ENCODE measurements around the gene SPARC.
A peak's percentile ranks its signal among the peaks of the same experiment; 100 is the strongest.

The SPARC gene

GRCh38 chr5:151617383-151617840 lies 69.3 kb downstream of the SPARC start:
- Mint-ChIP-seq H3K27ac (no peak overlapping the region), H3K4me1 (ENCODE audit: low read depth) (peaks cover 31% of the 10 kb centered on the region), H3K27me3 (peaks cover 2% of the 10 kb centered on the region), H3K36me3 (no peaks in the 10 kb centered on the region), H3K9me3 (ENCODE audit: low read depth) (no peaks in the 10 kb centered on the region), H3K4me3 (no peak overlapping the region)

GRCh38 chr5:151615431-151615830 lies 71.3 kb downstream of the SPARC start:
- H3K27ac Mint-ChIP-seq: no peak overlapping the region
- no peak overlapping the region for H3K4me3 Mint-ChIP-seq
- H3K4me1 Mint-ChIP-seq (ENCODE audit: low read depth): peaks cover 39% of the 10 kb centered on the region
- no peaks in the 10 kb centered on the region for H3K36me3 Mint-ChIP-seq
- H3K9me3 Mint-ChIP-seq (ENCODE audit: low read depth): no peaks in the 10 kb centered on the region
- no peaks in the 10 kb centered on the region for H3K27me3 Mint-ChIP-seq

GRCh38 chr5:151614565-151614964 lies 72.2 kb downstream of the SPARC start:
- peaks cover 39% of the 10 kb centered on the region for H3K4me1 Mint-ChIP-seq (ENCODE audit: low read depth)
- no peaks in the 10 kb centered on the region for H3K27me3 Mint-ChIP-seq
- H3K9me3 Mint-ChIP-seq (ENCODE audit: low read depth): no peaks in the 10 kb centered on the region
- no peak overlapping the region for H3K27ac Mint-ChIP-seq
- H3K36me3 Mint-ChIP-seq: no peaks in the 10 kb centered on the region
- no peak overlapping the region for H3K4me3 Mint-ChIP-seq

GRCh38 chr5:151612689-151613427 lies 73.9 kb downstream of the SPARC start:
- H3K9me3 Mint-ChIP-seq (ENCODE audit: low read depth): no peaks in the 10 kb centered on the region
- no peaks in the 10 kb centered on the region for H3K27me3 Mint-ChIP-seq
- peaks cover 39% of the 10 kb centered on the region for H3K4me1 Mint-ChIP-seq (ENCODE audit: low read depth)
- H3K4me3 Mint-ChIP-seq: peak overlapping the region; percentile 14
- H3K27ac Mint-ChIP-seq: peak overlapping the region; percentile 71
- no peaks in the 10 kb centered on the region for H3K36me3 Mint-ChIP-seq

GRCh38 chr5:151611127-151611775 lies 75.5 kb downstream of the SPARC start:
- Mint-ChIP-seq H3K9me3 (ENCODE audit: low read depth) (no peaks in the 10 kb centered on the region), H3K27ac (no peak overlapping the region), H3K4me1 (ENCODE audit: low read depth) (peaks cover 39% of the 10 kb centered on the region), H3K27me3 (no peaks in the 10 kb centered on the region), H3K36me3 (no peaks in the 10 kb centered on the region), H3K4me3 (no peak overlapping the region)
